Muscle of leg (tissue), 11 donors: ENCODE measurements around the gene UGT8. TPM values are rescaled to one million over a fixed set of nuclear protein-coding genes. Genes with fewer than 3 reads are reported as not detected.
"Not testable (repeated sequence)": the region's sequence is repeated elsewhere in the genome, so short reads cannot be mapped to it uniquely, and the experiment has no call there.

Source experiments
- DNase-seq: peaks from one replicate; pipeline ENCODE4 v3.0.0; 2013
- H3K27ac ChIP-seq: one replicate; pipeline ENCODE4 v1.5.1; 2013; ENCODE audit warnings: mild to moderate bottlenecking, low read length, control low read depth
- H3K27me3 ChIP-seq: one replicate; pipeline ENCODE4 v1.6.1; 2013; ENCODE audit warnings: low read length; ENCODE audit not compliant: control insufficient read depth, insufficient read depth
- H3K36me3 ChIP-seq: one replicate; pipeline ENCODE4 v1.6.1; 2013; ENCODE audit warnings: low read length; ENCODE audit not compliant: control insufficient read depth, insufficient read depth
- H3K4me1 ChIP-seq: one replicate; pipeline ENCODE4 v1.6.1; 2013; ENCODE audit warnings: low read length; ENCODE audit not compliant: control insufficient read depth, insufficient read depth
- H3K4me3 ChIP-seq: one replicate; pipeline ENCODE4 v1.5.1; 2013; ENCODE audit warnings: low read length, control low read depth
- H3K9me3 ChIP-seq: replicated peaks from 2 replicates; pipeline ENCODE4 v1.6.1; 2013; ENCODE audit warnings: low read depth, low read length; ENCODE audit not compliant: control insufficient read depth
- WGBS: methylation state at CpG from one replicate; pipeline ENCODE4 v1.1.5; 2013; ENCODE audit warnings: missing lambda C conversion rate; ENCODE audit not compliant: insufficient coverage; 5-methylcytosine and 5-hydroxymethylcytosine counted together
- polyA plus RNA-seq, 8 donors: library from polyadenylated mRNA; unstranded; fragments of 120-200 nt; gene quantifications; one replicate each; pipeline versions ENCODE4 v1.2.1 to v1.2.3, GENCODE V29; 2013; ENCODE audit warnings: inconsistent platforms in 1 of 8, low replicate concordance in 1 of 8; ENCODE audit not compliant: insufficient read length in 8 of 8, insufficient read depth in 1 of 8
- total RNA-seq: library from RNA; stranded (reverse); fragments of 120-200 nt; gene quantifications from one replicate; pipeline ENCODE4 v1.2.4, GENCODE V29; 2013

The UGT8 gene
- total and polyA plus RNA-seq, 9 donors = 0.13 to 2.7 (median 0.60) TPM

- DNase-seq = no peak
- no peaks in the 10 kb centered on the region for H3K4me1 ChIP-seq
- H3K27ac ChIP-seq = no peak overlapping the region
- WGBS = no CpG with 5 or more reads among the region's 2 CpGs
- H3K27me3 ChIP-seq = no peaks in the 10 kb centered on the region
- no peaks in the 10 kb centered on the region for H3K9me3 ChIP-seq
- no peaks in the 10 kb centered on the region for H3K36me3 ChIP-seq
- H3K4me3 ChIP-seq = no peak overlapping the region
These were observed 56.0 kb downstream of the UGT8 start for GRCh38 chr4:114654592-114654991.

GRCh38 chr4:114658179-114658578, 59.6 kb downstream of the UGT8 start:
- Histone ChIP-seq H3K4me1 (no peaks in the 10 kb centered on the region), H3K4me3 (no peak overlapping the region), H3K27me3 (no peaks in the 10 kb centered on the region), H3K36me3 (no peaks in the 10 kb centered on the region), H3K9me3 (no peaks in the 10 kb centered on the region), H3K27ac (no peak overlapping the region)
- no peak for DNase-seq

- no peak for DNase-seq
- no CpG with 5 or more reads among the region's 4 CpGs for WGBS
- H3K9me3 ChIP-seq = no peaks in the 10 kb centered on the region
- H3K4me1 ChIP-seq = no peaks in the 10 kb centered on the region
- no peaks in the 10 kb centered on the region for H3K27me3 ChIP-seq
- H3K36me3 ChIP-seq = no peaks in the 10 kb centered on the region
- no peak overlapping the region for H3K27ac ChIP-seq
- no peak overlapping the region for H3K4me3 ChIP-seq
These were observed 60.2 kb downstream of the UGT8 start for GRCh38 chr4:114658776-114659175.

GRCh38 chr4:114659386-114660008, 60.9 kb downstream of the UGT8 start:
- H3K27ac ChIP-seq = no peak overlapping the region
- peak; percentile 64 for DNase-seq
- no peaks in the 10 kb centered on the region for H3K9me3 ChIP-seq
- no peaks in the 10 kb centered on the region for H3K36me3 ChIP-seq
- H3K27me3 ChIP-seq = no peaks in the 10 kb centered on the region
- H3K4me3 ChIP-seq = no peak overlapping the region
- no peaks in the 10 kb centered on the region for H3K4me1 ChIP-seq
- WGBS = no CpG with 5 or more reads among the region's 4 CpGs

- Histone ChIP-seq H3K36me3 (no peaks in the 10 kb centered on the region), H3K27ac (no peak overlapping the region), H3K9me3 (no peaks in the 10 kb centered on the region), H3K4me3 (no peak overlapping the region), H3K4me1 (no peaks in the 10 kb centered on the region), H3K27me3 (no peaks in the 10 kb centered on the region)
- DNase-seq = no peak
- WGBS = 91% methylated on average over 3 of the region's 5 CpGs
These were observed 64.5 kb downstream of the UGT8 start for GRCh38 chr4:114663083-114663482.

- WGBS = no CpG with 5 or more reads among the region's 1 CpG
- no peak for DNase-seq
These were observed 70.0 kb downstream of the UGT8 start for GRCh38 chr4:114668577-114668976.

GRCh38 chr4:114670733-114671132, 72.1 kb downstream of the UGT8 start:
- WGBS = 80% methylated on average over 1 of the region's 4 CpGs
- not testable (repeated sequence) for H3K9me3 ChIP-seq, H3K36me3 ChIP-seq, H3K4me3 ChIP-seq, H3K27me3 ChIP-seq, DNase-seq, H3K4me1 ChIP-seq, H3K27ac ChIP-seq

More at GRCh38 chr4:114668577-114668976, 70.0 kb downstream of the UGT8 start:
- Histone ChIP-seq H3K9me3 (no peaks in the 10 kb centered on the region), H3K27me3 (no peaks in the 10 kb centered on the region), H3K4me3 (no peak overlapping the region), H3K4me1 (no peaks in the 10 kb centered on the region), H3K27ac (no peak overlapping the region), H3K36me3 (no peaks in the 10 kb centered on the region)

- no peak for DNase-seq
- H3K4me3 ChIP-seq = no peak overlapping the region
These were observed 74.7 kb downstream of the UGT8 start for GRCh38 chr4:114673306-114673705.

GRCh38 chr4:114674080-114674479, 75.5 kb downstream of the UGT8 start:
- Histone ChIP-seq H3K4me3 (no peak overlapping the region), H3K27me3 (no peaks in the 10 kb centered on the region), H3K4me1 (no peaks in the 10 kb centered on the region), H3K27ac (no peak overlapping the region), H3K36me3 (no peaks in the 10 kb centered on the region), H3K9me3 (no peaks in the 10 kb centered on the region)
- no peak for DNase-seq
- 33% methylated on average over 1 of the region's 2 CpGs for WGBS

More at GRCh38 chr4:114673306-114673705, 74.7 kb downstream of the UGT8 start:
- H3K27ac ChIP-seq = no peak overlapping the region
- no peaks in the 10 kb centered on the region for H3K4me1 ChIP-seq
- H3K27me3 ChIP-seq = no peaks in the 10 kb centered on the region
- no peaks in the 10 kb centered on the region for H3K9me3 ChIP-seq
- H3K36me3 ChIP-seq = no peaks in the 10 kb centered on the region
- WGBS = no CpG with 5 or more reads among the region's 2 CpGs

GRCh38 chr4:114677346-114677979, 78.9 kb downstream of the UGT8 start:
- no CpG with 5 or more reads among the region's 1 CpG for WGBS
- Histone ChIP-seq H3K9me3 (no peaks in the 10 kb centered on the region), H3K27ac (no peak overlapping the region), H3K4me1 (no peaks in the 10 kb centered on the region), H3K27me3 (no peaks in the 10 kb centered on the region), H3K36me3 (no peaks in the 10 kb centered on the region), H3K4me3 (no peak overlapping the region)
- DNase-seq = no peak

- Histone ChIP-seq H3K36me3 (no peaks in the 10 kb centered on the region), H3K27ac (no peak overlapping the region), H3K4me3 (no peak overlapping the region), H3K27me3 (no peaks in the 10 kb centered on the region), H3K4me1 (no peaks in the 10 kb centered on the region), H3K9me3 (no peaks in the 10 kb centered on the region)
- no peak for DNase-seq
These were observed 85.9 kb downstream of the UGT8 start for GRCh38 chr4:114684462-114684861.
